ENCODE measurements around the gene RAVER2. TPM values are rescaled to one million over a fixed set of nuclear protein-coding genes. Genes with fewer than 3 reads are reported as not detected.

RAVER2 gene
- polyA plus RNA-seq, 2 of the 4 experiments (the other 2 are of a cell fraction), result 6.2 to 17.2 TPM

DNA sequence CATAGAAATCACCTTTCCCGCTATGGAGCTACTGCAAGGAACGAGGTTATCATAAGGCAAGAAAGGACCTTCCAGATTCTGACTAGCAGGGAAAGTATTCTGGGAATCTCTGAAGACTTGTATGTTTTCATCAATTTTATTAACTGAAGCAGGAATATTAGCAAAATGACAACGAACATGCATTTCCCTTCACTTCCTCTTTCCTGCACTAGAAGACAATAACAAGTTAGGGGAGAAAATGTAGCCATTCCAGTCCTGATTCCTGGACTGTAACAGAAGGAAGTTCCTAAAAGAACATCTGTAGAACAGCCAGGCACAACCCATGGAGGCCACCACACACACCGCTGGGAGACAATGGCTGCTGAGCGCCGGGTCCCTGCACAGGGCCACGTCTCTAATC is 106.8 kb downstream of the RAVER2 start:
- Histone ChIP-seq H3K4me2 (no peak overlapping the region), H3K27ac (no peak overlapping the region), H3K4me3 (no peak overlapping the region), H3K4me1 (no peaks in the 10 kb centered on the region), H3K9me3 (no peaks in the 10 kb centered on the region)
- FAIRE-seq (no peak), DNase-seq (ENCODE audit: low read depth in 1 of 2, low spot score in 1 of 2) (no peak), ATAC-seq (no peak)
- POLR2A ChIA-PET, result no interaction called here
- CTCF ChIA-PET, result interaction anchor here (0.8 to 2.3 kb wide), 2 partner anchors 12 to 16 kb away, joined by 3 to 6 read pairs; no protein-coding TSS in a partner anchor
- WGBS (ENCODE audit: missing lambda C conversion rate), result 86% methylated on average over 7 of the region's 7 CpGs
- TF ChIP-seq HEYL (CRISPR knock-in tag; IDR thresholded peaks at IDR 0.05), result no peak
- TF ChIP-seq EHMT2 (IDR thresholded peaks at IDR 0.05; ENCODE audit: low read depth), result no peak
- no peak for TF ChIP-seq HES2 (IDR thresholded peaks at IDR 0.05)
- TF ChIP-seq SREBF2 (IDR thresholded peaks at IDR 0.05), result no peak
- TF ChIP-seq CHD2 (IDR thresholded peaks at IDR 0.05; ENCODE audit: low read length, partially characterized antibody), result no peak
- TF ChIP-seq KDM1A (IDR thresholded peaks at IDR 0.05; ENCODE audit: low read depth), result no peak
- TF ChIP-seq RFX5 (IDR thresholded peaks at IDR 0.05), result no peak
- no peak for TF ChIP-seq ELK1 (IDR thresholded peaks at IDR 0.05; ENCODE audit: low read depth, low read length)
- TF ChIP-seq HOXA7 (CRISPR knock-in tag; IDR thresholded peaks at IDR 0.05), result no peak
- no peak for TF ChIP-seq MAX (IDR thresholded peaks at IDR 0.05)
- TF ChIP-seq KDM5A (IDR thresholded peaks at IDR 0.05), result no peak
- no peak for TF ChIP-seq CBX8 (IDR thresholded peaks at IDR 0.05)
- TF ChIP-seq RNF2 (IDR thresholded peaks at IDR 0.05; ENCODE audit: borderline replicate concordance, low read depth), result no peak
- no peak for TF ChIP-seq EHF (CRISPR knock-in tag; IDR thresholded peaks at IDR 0.05)

DNA sequence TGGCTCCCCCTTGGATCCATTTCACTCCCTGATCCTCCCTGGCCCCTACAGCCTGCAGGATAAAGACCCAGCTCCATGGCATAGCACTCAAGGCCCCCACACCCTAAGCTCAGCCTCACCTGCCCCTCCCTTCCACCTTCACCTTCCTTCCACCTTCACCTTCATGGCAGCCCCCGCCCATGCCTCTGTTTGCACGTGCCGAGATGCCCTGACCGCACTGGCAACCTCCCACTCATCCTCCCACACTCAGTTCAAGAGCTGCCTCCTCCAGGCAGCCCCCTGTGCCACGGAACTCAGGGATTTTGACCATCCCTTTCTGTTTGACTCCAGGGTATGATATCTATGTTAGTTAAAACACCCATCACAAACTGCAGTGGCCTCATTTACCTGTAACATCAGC is 109.8 kb downstream of the RAVER2 start:
- H3K4me1 ChIP-seq, result no peaks in the 10 kb centered on the region
- no peak overlapping the region for H3K27ac ChIP-seq
- no peak for DNase-seq (ENCODE audit: low read depth in 1 of 2, low spot score in 1 of 2)
- TF ChIP-seq SREBF2 (IDR thresholded peaks at IDR 0.05) (no peak), HES2 (IDR thresholded peaks at IDR 0.05) (no peak)
- no peak overlapping the region for H3K4me2 ChIP-seq
- CTCF ChIA-PET, result no interaction called here
- FAIRE-seq, result no peak
- POLR2A ChIA-PET, result no interaction called here
- no peaks in the 10 kb centered on the region for H3K9me3 ChIP-seq
- ATAC-seq, result no peak
- 98% methylated on average over 5 of the region's 5 CpGs for whole genome bisulfite sequencing (ENCODE audit: missing lambda C conversion rate)
- no peak overlapping the region for H3K4me3 ChIP-seq

GRCh38 chr1:64855557-64855956 is 110.7 kb downstream of the RAVER2 start:
- no peak for DNase-seq (ENCODE audit: low read depth in 1 of 2, low spot score in 1 of 2)
- 87% methylated on average over 6 of the region's 8 CpGs for WGBS (ENCODE audit: missing lambda C conversion rate)
- no peak overlapping the region for H3K27ac ChIP-seq
- H3K4me3 ChIP-seq, result no peak overlapping the region
- H3K4me2 ChIP-seq, result no peak overlapping the region
- CTCF ChIA-PET, result no interaction called here
- no peaks in the 10 kb centered on the region for H3K4me1 ChIP-seq
- ATAC-seq, result no peak
- POLR2A ChIA-PET, result no interaction called here
- no peaks in the 10 kb centered on the region for H3K9me3 ChIP-seq
- FAIRE-seq, result no peak
- TF ChIP-seq JUN (IDR thresholded peaks at IDR 0.05) (no peak), MAFK (IDR thresholded peaks at IDR 0.05; ENCODE audit: partially characterized antibody) (no peak), FOSL2 (IDR thresholded peaks at IDR 0.05) (no peak), FOSL2 (CRISPR knock-in tag; IDR thresholded peaks at IDR 0.05) (no peak), FOSB (CRISPR knock-in tag; IDR thresholded peaks at IDR 0.05) (no peak), HDAC2 (IDR thresholded peaks at IDR 0.05) (no peak), HES2 (IDR thresholded peaks at IDR 0.05) (no peak), RARB (CRISPR knock-in tag; IDR thresholded peaks at IDR 0.05) (no peak), HMGXB4 (CRISPR knock-in tag; IDR thresholded peaks at IDR 0.05; ENCODE audit: borderline replicate concordance) (no peak), BHLHE40 (IDR thresholded peaks at IDR 0.05; ENCODE audit: low read depth, low read length) (no peak), EHMT2 (IDR thresholded peaks at IDR 0.05; ENCODE audit: low read depth) (no peak), NPAS2 (CRISPR knock-in tag; IDR thresholded peaks at IDR 0.05; ENCODE audit: borderline replicate concordance) (no peak), ELK1 (IDR thresholded peaks at IDR 0.05; ENCODE audit: low read depth, low read length) (no peak), PHF8 (IDR thresholded peaks at IDR 0.05; ENCODE audit: borderline replicate concordance, low read depth) (no peak), ZC3H11A (IDR thresholded peaks at IDR 0.05) (no peak), MAZ (IDR thresholded peaks at IDR 0.05; ENCODE audit: borderline replicate concordance, low read depth, low read length) (no peak), JUNB (IDR thresholded peaks at IDR 0.05) (no peak)
- TF ChIP-seq, protein P1, sequence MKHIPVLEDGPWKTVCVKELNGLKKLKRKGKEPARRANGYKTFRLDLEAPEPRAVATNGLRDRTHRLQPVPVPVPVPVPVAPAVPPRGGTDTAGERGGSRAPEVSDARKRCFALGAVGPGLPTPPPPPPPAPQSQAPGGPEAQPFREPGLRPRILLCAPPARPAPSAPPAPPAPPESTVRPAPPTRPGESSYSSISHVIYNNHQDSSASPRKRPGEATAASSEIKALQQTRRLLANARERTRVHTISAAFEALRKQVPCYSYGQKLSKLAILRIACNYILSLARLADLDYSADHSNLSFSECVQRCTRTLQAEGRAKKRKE (CRISPR knock-in tag; IDR thresholded peaks at IDR 0.05; ENCODE audit: low read depth), result no peak

Data from A549 (cell line).